ENCODE data around the gene TAS1R3. TPM values are rescaled to one million over a fixed set of nuclear protein-coding genes. Genes with fewer than 3 reads are reported as not detected.

Gene TAS1R3
- total RNA-seq, 2 donors from 2014 or later, result 0.09 to 0.35 TPM

DNA sequence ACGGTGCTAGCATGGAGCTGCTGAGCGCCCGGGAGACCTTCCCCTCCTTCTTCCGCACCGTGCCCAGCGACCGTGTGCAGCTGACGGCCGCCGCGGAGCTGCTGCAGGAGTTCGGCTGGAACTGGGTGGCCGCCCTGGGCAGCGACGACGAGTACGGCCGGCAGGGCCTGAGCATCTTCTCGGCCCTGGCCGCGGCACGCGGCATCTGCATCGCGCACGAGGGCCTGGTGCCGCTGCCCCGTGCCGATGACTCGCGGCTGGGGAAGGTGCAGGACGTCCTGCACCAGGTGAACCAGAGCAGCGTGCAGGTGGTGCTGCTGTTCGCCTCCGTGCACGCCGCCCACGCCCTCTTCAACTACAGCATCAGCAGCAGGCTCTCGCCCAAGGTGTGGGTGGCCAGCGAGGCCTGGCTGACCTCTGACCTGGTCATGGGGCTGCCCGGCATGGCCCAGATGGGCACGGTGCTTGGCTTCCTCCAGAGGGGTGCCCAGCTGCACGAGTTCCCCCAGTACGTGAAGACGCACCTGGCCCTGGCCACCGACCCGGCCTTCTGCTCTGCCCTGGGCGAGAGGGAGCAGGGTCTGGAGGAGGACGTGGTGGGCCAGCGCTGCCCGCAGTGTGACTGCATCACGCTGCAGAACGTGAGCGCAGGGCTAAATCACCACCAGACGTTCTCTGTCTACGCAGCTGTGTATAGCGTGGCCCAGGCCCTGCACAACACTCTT lies 1.1 kb downstream of the TAS1R3 start:
- H3K4me1 ChIP-seq (ENCODE audit: control insufficient read depth, insufficient read depth, low read length), result no peaks in the 10 kb centered on the region
- H3K4me3 ChIP-seq (ENCODE audit: low read length), result no peak overlapping the region
- 89 to 91% methylated on average over 52 to 57 of the region's 57 CpGs for WGBS, 2 experiments (ENCODE audit: insufficient coverage in 1 of 2, insufficient read length in 1 of 2)
- Mint-ChIP-seq H3K4me3 (no peak overlapping the region), H3K27ac (no peak overlapping the region), H3K4me1 (no peaks in the 10 kb centered on the region), H3K27me3 (ENCODE audit: insufficient read depth) (no peaks in the 10 kb centered on the region), H3K36me3 (ENCODE audit: low read depth) (peaks cover 2% of the 10 kb centered on the region), H3K9me3 (no peaks in the 10 kb centered on the region)
- no peak overlapping the region for H3K9ac ChIP-seq (ENCODE audit: extremely low read depth, low read length, poor library complexity, severe bottlenecking)
- H3K36me3 ChIP-seq (ENCODE audit: control insufficient read depth, insufficient read depth, low read length), result peaks cover under 1% of the 10 kb centered on the region
- H3K9me3 ChIP-seq (ENCODE audit: control insufficient read depth, low read length), result no peaks in the 10 kb centered on the region
- H3K27ac ChIP-seq (ENCODE audit: low read depth, low read length), result no peak overlapping the region
- no peaks in the 10 kb centered on the region for H3K27me3 ChIP-seq (ENCODE audit: control insufficient read depth, insufficient read depth, low read length, poor library complexity, severe bottlenecking)
- no peak for TF ChIP-seq CTCF (conservative IDR thresholded peaks at IDR 0.05)
- no peak for DNase-seq

DNA sequence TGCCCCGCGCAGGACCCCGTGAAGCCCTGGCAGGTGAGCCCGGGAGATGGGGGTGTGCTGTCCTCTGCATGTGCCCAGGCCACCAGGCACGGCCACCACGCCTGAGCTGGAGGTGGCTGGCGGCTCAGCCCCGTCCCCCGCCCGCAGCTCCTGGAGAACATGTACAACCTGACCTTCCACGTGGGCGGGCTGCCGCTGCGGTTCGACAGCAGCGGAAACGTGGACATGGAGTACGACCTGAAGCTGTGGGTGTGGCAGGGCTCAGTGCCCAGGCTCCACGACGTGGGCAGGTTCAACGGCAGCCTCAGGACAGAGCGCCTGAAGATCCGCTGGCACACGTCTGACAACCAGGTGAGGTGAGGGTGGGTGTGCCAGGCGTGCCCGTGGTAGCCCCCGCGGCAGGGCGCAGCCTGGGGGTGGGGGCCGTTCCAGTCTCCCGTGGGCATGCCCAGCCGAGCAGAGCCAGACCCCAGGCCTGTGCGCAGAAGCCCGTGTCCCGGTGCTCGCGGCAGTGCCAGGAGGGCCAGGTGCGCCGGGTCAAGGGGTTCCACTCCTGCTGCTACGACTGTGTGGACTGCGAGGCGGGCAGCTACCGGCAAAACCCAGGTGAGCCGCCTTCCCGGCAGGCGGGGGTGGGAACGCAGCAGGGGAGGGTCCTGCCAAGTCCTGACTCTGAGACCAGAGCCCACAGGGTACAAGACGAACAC lies 1.8 kb downstream of the TAS1R3 start:
- no peak overlapping the region for H3K4me3 Mint-ChIP-seq
- no peaks in the 10 kb centered on the region for H3K27me3 ChIP-seq (ENCODE audit: control insufficient read depth, insufficient read depth, low read length, poor library complexity, severe bottlenecking)
- no peak for TF ChIP-seq CTCF (conservative IDR thresholded peaks at IDR 0.05)
- H3K36me3 Mint-ChIP-seq (ENCODE audit: low read depth), result peaks cover 2% of the 10 kb centered on the region
- H3K9ac ChIP-seq (ENCODE audit: extremely low read depth, low read length, poor library complexity, severe bottlenecking), result no peak overlapping the region
- no peak overlapping the region for H3K27ac Mint-ChIP-seq
- H3K9me3 ChIP-seq (ENCODE audit: control insufficient read depth, low read length), result no peaks in the 10 kb centered on the region
- WGBS, 2 experiments (ENCODE audit: insufficient coverage in 1 of 2, insufficient read length in 1 of 2), result 94% methylated on average over 42 to 48 of the region's 48 CpGs
- no peak overlapping the region for H3K4me3 ChIP-seq (ENCODE audit: low read length)
- no peaks in the 10 kb centered on the region for H3K4me1 Mint-ChIP-seq
- no peak for DNase-seq
- no peaks in the 10 kb centered on the region for H3K4me1 ChIP-seq (ENCODE audit: control insufficient read depth, insufficient read depth, low read length)
- no peaks in the 10 kb centered on the region for H3K27me3 Mint-ChIP-seq (ENCODE audit: insufficient read depth)
- peaks cover 5% of the 10 kb centered on the region for H3K36me3 ChIP-seq (ENCODE audit: control insufficient read depth, insufficient read depth, low read length)
- H3K27ac ChIP-seq (ENCODE audit: low read depth, low read length), result no peak overlapping the region
- H3K9me3 Mint-ChIP-seq, result no peaks in the 10 kb centered on the region

- no peaks in the 10 kb centered on the region for H3K4me1 Mint-ChIP-seq
- H3K27me3 ChIP-seq (ENCODE audit: control insufficient read depth, insufficient read depth, low read length, poor library complexity, severe bottlenecking), result no peaks in the 10 kb centered on the region
- no peak overlapping the region for H3K4me3 Mint-ChIP-seq
- no peak overlapping the region for H3K4me3 ChIP-seq (ENCODE audit: low read length)
- H3K4me1 ChIP-seq (ENCODE audit: control insufficient read depth, insufficient read depth, low read length), result no peaks in the 10 kb centered on the region
- TF ChIP-seq CTCF (conservative IDR thresholded peaks at IDR 0.05), result no peak
- no peak overlapping the region for H3K27ac ChIP-seq (ENCODE audit: low read depth, low read length)
- H3K9me3 Mint-ChIP-seq, result no peaks in the 10 kb centered on the region
- no peaks in the 10 kb centered on the region for H3K27me3 Mint-ChIP-seq (ENCODE audit: insufficient read depth)
- H3K36me3 Mint-ChIP-seq (ENCODE audit: low read depth), result peaks cover 4% of the 10 kb centered on the region
- no peak overlapping the region for H3K9ac ChIP-seq (ENCODE audit: extremely low read depth, low read length, poor library complexity, severe bottlenecking)
- DNase-seq, result no peak
- no peaks in the 10 kb centered on the region for H3K9me3 ChIP-seq (ENCODE audit: control insufficient read depth, low read length)
- H3K27ac Mint-ChIP-seq, result no peak overlapping the region
- H3K36me3 ChIP-seq (ENCODE audit: control insufficient read depth, insufficient read depth, low read length), result peaks cover 5% of the 10 kb centered on the region
- 95 to 96% methylated on average over 27 to 36 of the region's 36 CpGs for WGBS, 2 experiments (ENCODE audit: insufficient coverage in 1 of 2, insufficient read length in 1 of 2)
Measured at GRCh38 chr1:1333551-1334241, 2.6 kb downstream of the TAS1R3 start.
